SK-N-MC (cell line): ENCODE measurements around the gene FGF12.

Experiments used
- EZH2 ChIP-seq: fragments of 200-600 bp; sonication (generic); IDR thresholded peaks from one replicate; pipeline ENCODE4 v1.6.1; 2017; ENCODE audit warnings: antibody characterized with exemption
- POLR2AphosphoS5 ChIP-seq: IDR thresholded peaks from 2 replicates; pipeline ENCODE4 v1.6.1; 2012; ENCODE audit warnings: mild to moderate bottlenecking, low read depth, low read length, borderline replicate concordance

DNA sequence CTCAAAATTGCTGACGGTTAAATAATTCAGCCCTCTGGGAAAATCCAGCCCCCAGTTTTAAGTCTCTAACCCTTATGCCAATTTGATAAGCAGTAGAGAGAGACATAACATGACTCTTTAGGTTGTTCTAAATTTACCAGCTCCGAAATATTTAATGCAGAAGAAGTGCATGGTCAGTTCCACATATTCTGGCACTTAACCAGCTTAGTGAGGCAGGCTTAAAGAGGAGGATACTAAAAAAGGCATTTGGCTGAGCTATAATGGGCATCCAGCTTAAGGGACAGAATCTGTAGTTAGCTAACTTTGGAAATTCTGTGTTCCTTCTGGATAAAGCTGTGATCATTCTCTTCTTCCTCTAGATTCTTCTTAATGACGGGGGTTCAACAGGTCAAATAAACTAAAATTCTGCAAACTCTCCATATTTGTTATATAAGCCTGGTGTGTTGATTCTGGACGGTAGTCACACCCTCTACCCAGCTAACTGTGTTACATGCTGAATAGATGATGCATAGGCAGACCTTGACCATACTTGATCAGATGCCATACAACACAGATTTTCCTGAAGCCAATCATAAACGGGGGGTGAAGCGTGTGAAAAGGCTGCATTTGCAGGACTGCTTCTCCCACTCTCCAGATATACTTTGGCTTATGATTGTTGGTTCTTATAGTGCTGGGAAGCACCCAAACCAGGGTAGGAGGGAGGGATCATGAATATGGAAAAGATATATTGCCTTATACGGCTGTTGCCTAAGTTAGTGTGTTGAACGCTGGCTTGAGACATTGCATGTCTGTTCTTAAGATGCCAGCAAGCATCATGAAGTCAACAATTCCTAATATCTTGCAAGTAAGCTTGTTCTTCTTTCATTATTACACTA lies 118.4 kb downstream of the FGF12 start:
- TF ChIP-seq EZH2 (no peak), POLR2AphosphoS5 (no peak)
